IMR-90 (cell line): ENCODE results near the gene DENND6B. TPM values are rescaled to one million over a fixed set of nuclear protein-coding genes. Genes with fewer than 3 reads are reported as not detected.

Experiments
- ATAC-seq: fragments of 200-7000 bp; cut with Tn5 transposase; 2 replicates; pipeline ENCODE4 v1.9.1; 2020; ENCODE audit warnings: low read depth, mild to moderate bottlenecking, moderate library complexity
- BruUV-seq: library from RNA; stranded (reverse); fragments of 400-500 nt; replicated peaks from 2 replicates; lab custom pipeline; 2021; lab: Mats Ljungman, UMichigan
- CTCF ChIA-PET: fragments of 300-600 bp; formaldehyde crosslinking; extraction: SDS; loops from one replicate; lab custom pipeline; 2021; ENCODE audit warnings: antibody characterized with exemption; lab: Yijun Ruan, JAX
- POLR2A ChIA-PET: fragments of 300-600 bp; sonication (Branson Sonifier 250); formaldehyde crosslinking; loops from one replicate; lab custom pipeline; 2022; ENCODE audit warnings: antibody characterized with exemption; ENCODE audit not compliant: unreplicated experiment; lab: Charles Lee
- DNase-seq: peaks from one replicate; pipeline ENCODE4 v3.0.0; 2013
- H2AFZ ChIP-seq: replicated peaks from 2 replicates; pipeline ENCODE3; 2013; ENCODE audit warnings: low read length, mild to moderate bottlenecking; ENCODE audit not compliant: poor library complexity
- H2AK5ac ChIP-seq: 2 replicates; pipeline ENCODE4 v1.6.1; 2013; ENCODE audit warnings: low read depth, low read length, inconsistent platforms
- H2AK9ac ChIP-seq: replicated peaks from 2 replicates; pipeline ENCODE3; 2013; ENCODE audit warnings: mild to moderate bottlenecking, low read depth, low read length, moderate library complexity; ENCODE audit not compliant: poor library complexity
- H2BK120ac ChIP-seq: 2 replicates; pipeline ENCODE4 v1.6.1; 2013; ENCODE audit warnings: low read depth, low read length, inconsistent platforms
- H2BK15ac ChIP-seq: 3 replicates; pipeline ENCODE4 v1.6.1; 2013; ENCODE audit warnings: low read depth, low read length, inconsistent platforms
- H2BK20ac ChIP-seq: 2 replicates; pipeline ENCODE4 v1.6.1; 2013; ENCODE audit warnings: low read depth, mild to moderate bottlenecking, inconsistent platforms, low read length, moderate library complexity
- H2BK5ac ChIP-seq: 2 replicates; pipeline ENCODE4 v1.6.1; 2013; ENCODE audit warnings: mild to moderate bottlenecking, low read depth, low read length, inconsistent platforms; ENCODE audit not compliant: poor library complexity, severe bottlenecking
- H3K14ac ChIP-seq: replicated peaks from 2 replicates; pipeline ENCODE4 v1.6.1; 2013; ENCODE audit warnings: low read depth, low read length, inconsistent platforms
- H3K18ac ChIP-seq: 2 replicates; pipeline ENCODE4 v1.6.1; 2013; ENCODE audit warnings: low read depth, low read length, control low read depth
- H3K23ac ChIP-seq: 2 replicates; pipeline ENCODE4 v1.6.1; 2013; ENCODE audit warnings: low read depth, low read length, inconsistent platforms
- H3K27ac ChIP-seq: 2 replicates; pipeline ENCODE4 v1.5.1; 2013; ENCODE audit warnings: mild to moderate bottlenecking, control low read depth, low read length; ENCODE audit not compliant: insufficient read depth
- H3K27me3 ChIP-seq: 2 replicates; pipeline ENCODE4 v1.6.1; 2013; ENCODE audit warnings: low read length; ENCODE audit not compliant: control insufficient read depth, insufficient read depth
- H3K36me3 ChIP-seq: 2 replicates; pipeline ENCODE4 v1.6.1; 2013; ENCODE audit warnings: low read length, mixed read lengths; ENCODE audit not compliant: control insufficient read depth, insufficient read depth
- H3K4ac ChIP-seq: 2 replicates; pipeline ENCODE4 v1.6.1; 2013; ENCODE audit warnings: low read depth, low read length, inconsistent platforms
- H3K4me1 ChIP-seq: 2 replicates; pipeline ENCODE4 v1.6.1; 2013; ENCODE audit warnings: low read length, mixed read lengths; ENCODE audit not compliant: control insufficient read depth, insufficient read depth
- H3K4me2 ChIP-seq: 2 replicates; pipeline ENCODE4 v1.6.1; 2013; ENCODE audit warnings: low read depth, mild to moderate bottlenecking, control low read depth, low read length, moderate library complexity
- H3K4me3 ChIP-seq: 2 replicates; pipeline ENCODE4 v1.5.1; 2013; ENCODE audit warnings: low read depth, mild to moderate bottlenecking, control low read depth, low read length, moderate library complexity; ENCODE audit not compliant: insufficient read depth
- H3K56ac ChIP-seq: 2 replicates; pipeline ENCODE4 v1.6.1; 2013; ENCODE audit warnings: low read length, inconsistent platforms; ENCODE audit not compliant: insufficient read depth; ENCODE audit errors: extremely low read depth
- H3K79me1 ChIP-seq, 2 experiments: 2 replicates each; pipeline ENCODE4 v1.6.1; 2013; ENCODE audit warnings: low read length in 2 of 2, inconsistent platforms in 1 of 2, low read depth in 1 of 2
- H3K9ac ChIP-seq: 2 replicates; pipeline ENCODE4 v1.6.1; 2013; ENCODE audit warnings: low read depth, low read length, control low read depth
- H3K9me1 ChIP-seq: 2 replicates; pipeline ENCODE4 v1.6.1; 2013; ENCODE audit warnings: low read length, inconsistent platforms; ENCODE audit not compliant: insufficient read depth
- H3K9me3 ChIP-seq: 2 replicates; pipeline ENCODE4 v1.6.1; 2013; ENCODE audit warnings: low read length; ENCODE audit not compliant: control insufficient read depth, insufficient read depth
- H4K20me1 ChIP-seq: 2 replicates; pipeline ENCODE4 v1.6.1; 2013; ENCODE audit warnings: low read length, inconsistent platforms; ENCODE audit not compliant: insufficient read depth
- H4K5ac ChIP-seq: 2 replicates; pipeline ENCODE4 v1.6.1; 2013; ENCODE audit warnings: mild to moderate bottlenecking, low read depth, low read length, control low read depth
- H4K8ac ChIP-seq, 2 experiments: 2 replicates each; pipeline ENCODE4 v1.6.1; 2013; ENCODE audit warnings: low read depth in 2 of 2, low read length in 2 of 2, control low read depth in 1 of 2, inconsistent platforms in 1 of 2
- H4K91ac ChIP-seq: 2 replicates; pipeline ENCODE4 v1.6.1; 2013; ENCODE audit warnings: low read depth, low read length, inconsistent platforms; ENCODE audit not compliant: insufficient read depth
- BHLHE40 ChIP-seq: fragments of 150-350 bp; IDR thresholded peaks from 2 replicates; pipeline ENCODE4 v1.6.1; 2016; ENCODE audit warnings: mild to moderate bottlenecking, low read depth, low read length
- MAFK ChIP-seq: IDR thresholded peaks from 2 replicates; pipeline ENCODE4 v1.6.1; 2012; ENCODE audit warnings: low read depth, low read length, improper control_type of control experiment
- MAZ ChIP-seq: IDR thresholded peaks from 2 replicates; pipeline ENCODE4 v1.6.1; 2012; ENCODE audit warnings: low read depth, mild to moderate bottlenecking, low read length, improper control_type of control experiment, moderate library complexity, borderline replicate concordance
- POLR2A ChIP-seq: IDR thresholded peaks from 2 replicates; pipeline ENCODE4 v1.6.1; 2012; ENCODE audit warnings: mild to moderate bottlenecking, low read depth, low read length
- RCOR1 ChIP-seq: IDR thresholded peaks from 2 replicates; pipeline ENCODE4 v1.6.1; 2012; ENCODE audit warnings: mild to moderate bottlenecking, low read length, improper control_type of control experiment; ENCODE audit not compliant: insufficient replicate concordance
- USF2 ChIP-seq: fragments of 150-350 bp; IDR thresholded peaks from 2 replicates; pipeline ENCODE4 v1.6.1; 2017; ENCODE audit warnings: mild to moderate bottlenecking, antibody characterized with exemption, low read length, low read depth
- WGBS, 2 experiments: methylation state at CpG; one replicate each; pipeline versions ENCODE4 v1.1.5 to v1.1.7; 2013; ENCODE audit warnings: missing lambda C conversion rate in 2 of 2; ENCODE audit not compliant: insufficient read length in 1 of 2; ENCODE audit errors: extremely low coverage in 2 of 2; 5-methylcytosine and 5-hydroxymethylcytosine counted together
- dilution Hi-C: fragments of 300-500 bp; cut with HindIII; formaldehyde crosslinking; loops from one replicate; pipeline ENCODE4 v1.14.3; 2018; ENCODE audit warnings: low sequenced_read_pairs; ENCODE audit not compliant: unreplicated experiment
- in situ Hi-C: fragments of 300-500 bp; cut with MboI; formaldehyde crosslinking; loops from 3 replicates; pipeline ENCODE4 v1.14.3; 2019; ENCODE audit warnings: low sequenced_read_pairs, inconsistent platforms, mixed read lengths
- intact Hi-C: fragments of 100-400 bp; cut with micrococcal nuclease; formaldehyde crosslinking; loops from 2 replicates; pipeline ENCODE4 v1.10.0; 2022
- polyA plus RNA-seq, 3 experiments: library from polyadenylated mRNA; depleted of rRNA; stranded (reverse); fragments of >200 nt; gene quantifications; 2 replicates each; pipeline ENCODE4 v1.2.3, GENCODE V29; 2012; ENCODE audit warnings: low replicate concordance in 1 of 3
- total RNA-seq: library from RNA; depleted of rRNA; stranded (reverse); fragments of >200 nt; gene quantifications from 2 replicates; pipeline ENCODE4 v1.2.3, GENCODE V29; 2012

DENND6B gene
- total and polyA plus RNA-seq, 2 of the 4 experiments (the other 2 are of a cell fraction), result 0.36 to 4.9 TPM

- peak; percentile 5; the same call in 1 of the 2 replicates for TF ChIP-seq USF2
Measured at GRCh38 chr22:50260801-50261614, 65.8 kb downstream of the DENND6B start (continued).

- Histone ChIP-seq H3K36me3 (peaks cover 17% of the 10 kb centered on the region; the same call in 1 of the 2 replicates), H4K5ac (peak overlapping the region; percentile 8; the same call in 1 of the 2 replicates), H2AFZ (peak overlapping the region; percentile 76), H3K14ac (peak overlapping the region; percentile 78), H4K91ac (peak overlapping the region; percentile 0), H4K8ac (peak overlapping the region; percentile 61 to 80; a peak in 3 of 4 replicates), H3K9me1 (peaks cover 4% of the 10 kb centered on the region; the same call in 1 of the 2 replicates), H3K18ac (peak overlapping the region; percentile 30; the same call in 1 of the 2 replicates), H3K4me1 (peaks cover 17% of the 10 kb centered on the region), H3K4ac (peak overlapping the region; percentile 86), H2BK15ac (no peak overlapping the region), H2BK5ac (peak overlapping the region; percentile 35), H2AK9ac (peak overlapping the region; percentile 99), H3K56ac (peak overlapping the region; percentile 76; the same call in 1 of the 2 replicates), H4K20me1 (peaks cover 24% of the 10 kb centered on the region), H3K4me2 (peak overlapping the region; percentile 73), H3K23ac (peak overlapping the region; percentile 62; the same call in 1 of the 2 replicates), H3K4me3 (peak overlapping the region; percentile 90), H3K9me3 (no peaks in the 10 kb centered on the region), H3K27ac (peak overlapping the region; percentile 87), H3K9ac (peak overlapping the region; percentile 68), H2AK5ac (peak overlapping the region; percentile 94), H2BK20ac (no peak overlapping the region; the same call in 1 of the 2 replicates), H3K27me3 (no peaks in the 10 kb centered on the region), H3K79me1 (peaks cover 9 to 43% of the 10 kb centered on the region in 2 experiments; a peak in 3 of 4 replicates), H2BK120ac (peak overlapping the region; percentile 12; the same call in 1 of the 2 replicates)
- ATAC-seq (peak; percentile 3; the same call in 1 of the 2 replicates), DNase-seq (no peak)
- CTCF ChIA-PET, result interaction anchor here (1.2 kb wide), 1 partner anchor 9 kb away, joined by 3 read pairs; the partner anchor contains the start of gene HDAC10
- dilution Hi-C loops (no loop called here), in situ Hi-C loops (no loop called here), intact Hi-C loops (no loop called here)
- POLR2A ChIA-PET, result no interaction called here
- 22% methylated on average over 3 of the region's 11 CpGs; no CpG with 5 or more reads in 1 of the 2 experiments for WGBS, 2 experiments
- TF ChIP-seq MAZ (no peak), MAFK (no peak), RCOR1 (no peak), BHLHE40 (no peak), POLR2A (no peak)
- BruUV-seq, result no TSS peak
Measured at GRCh38 chr22:50260434-50260800, 66.4 kb downstream of the DENND6B start.
